Muscle of leg (tissue), 11 donors: ENCODE data around the gene PSMC6. TPM values are rescaled to one million over a fixed set of nuclear protein-coding genes. Genes with fewer than 3 reads are reported as not detected.

Experiments
- DNase-seq: peaks from one replicate; pipeline ENCODE4 v3.0.0; 2013
- H3K27ac ChIP-seq: one replicate; pipeline ENCODE4 v1.5.1; 2013; ENCODE audit warnings: mild to moderate bottlenecking, low read length, control low read depth
- H3K27me3 ChIP-seq: one replicate; pipeline ENCODE4 v1.6.1; 2013; ENCODE audit warnings: low read length; ENCODE audit not compliant: control insufficient read depth, insufficient read depth
- H3K36me3 ChIP-seq: one replicate; pipeline ENCODE4 v1.6.1; 2013; ENCODE audit warnings: low read length; ENCODE audit not compliant: control insufficient read depth, insufficient read depth
- H3K4me1 ChIP-seq: one replicate; pipeline ENCODE4 v1.6.1; 2013; ENCODE audit warnings: low read length; ENCODE audit not compliant: control insufficient read depth, insufficient read depth
- H3K4me3 ChIP-seq: one replicate; pipeline ENCODE4 v1.5.1; 2013; ENCODE audit warnings: low read length, control low read depth
- H3K9me3 ChIP-seq: replicated peaks from 2 replicates; pipeline ENCODE4 v1.6.1; 2013; ENCODE audit warnings: low read depth, low read length; ENCODE audit not compliant: control insufficient read depth
- WGBS: methylation state at CpG from one replicate; pipeline ENCODE4 v1.1.5; 2013; ENCODE audit warnings: missing lambda C conversion rate; ENCODE audit not compliant: insufficient coverage; 5-methylcytosine and 5-hydroxymethylcytosine counted together
- polyA plus RNA-seq, 8 donors: library from polyadenylated mRNA; unstranded; fragments of 120-200 nt; gene quantifications; one replicate each; pipeline versions ENCODE4 v1.2.1 to v1.2.3, GENCODE V29; 2013; ENCODE audit warnings: inconsistent platforms in 1 of 8, low replicate concordance in 1 of 8; ENCODE audit not compliant: insufficient read length in 8 of 8, insufficient read depth in 1 of 8
- total RNA-seq: library from RNA; stranded (reverse); fragments of 120-200 nt; gene quantifications from one replicate; pipeline ENCODE4 v1.2.4, GENCODE V29; 2013

PSMC6 gene
- total and polyA plus RNA-seq, 9 donors, result 81.7 to 114 (median 92.4) TPM

DNA sequence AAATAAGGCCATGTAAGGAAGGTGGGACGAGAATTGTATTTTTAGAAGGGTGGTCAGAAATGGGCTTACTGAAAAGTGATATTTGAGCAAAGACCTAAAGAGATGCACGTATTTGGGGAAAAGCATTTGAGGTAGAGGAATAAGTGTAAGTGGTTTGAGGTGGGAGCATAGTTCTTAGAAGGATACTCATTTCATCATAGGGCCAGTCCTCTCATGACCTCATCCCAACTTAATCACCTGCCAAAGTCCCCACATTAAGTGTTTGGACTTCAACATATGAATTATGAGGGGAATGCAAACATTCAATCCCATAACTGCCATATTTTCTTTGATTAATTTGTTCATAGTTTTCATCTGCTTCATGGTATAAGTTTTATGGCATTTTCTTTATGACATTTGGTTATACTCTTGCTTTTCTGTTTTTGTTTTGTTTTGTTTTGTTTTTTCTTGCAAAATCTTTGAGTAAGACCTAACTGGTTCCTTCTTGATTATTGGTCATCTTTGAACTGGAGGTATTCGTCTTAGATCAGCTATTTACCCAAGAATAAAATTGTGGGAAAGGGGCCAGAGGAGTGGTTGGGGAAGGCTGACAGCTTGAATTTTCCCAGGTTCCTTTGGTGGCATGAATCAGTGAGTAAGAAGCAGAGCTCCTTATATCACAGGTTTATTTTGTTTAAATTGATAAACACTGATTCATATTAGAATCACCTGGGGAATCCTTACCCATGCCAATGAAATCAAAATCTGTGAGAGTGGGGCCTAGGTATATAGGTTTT lies 60.2 kb downstream of the PSMC6 start:
- Histone ChIP-seq H3K36me3 (peaks cover 14% of the 10 kb centered on the region), H3K9me3 (no peaks in the 10 kb centered on the region), H3K27me3 (no peaks in the 10 kb centered on the region), H3K27ac (no peak overlapping the region), H3K4me3 (no peak overlapping the region), H3K4me1 (no peaks in the 10 kb centered on the region)
- DNase-seq, result no peak
- WGBS, result 100% methylated on average over 1 of the region's 3 CpGs

DNA sequence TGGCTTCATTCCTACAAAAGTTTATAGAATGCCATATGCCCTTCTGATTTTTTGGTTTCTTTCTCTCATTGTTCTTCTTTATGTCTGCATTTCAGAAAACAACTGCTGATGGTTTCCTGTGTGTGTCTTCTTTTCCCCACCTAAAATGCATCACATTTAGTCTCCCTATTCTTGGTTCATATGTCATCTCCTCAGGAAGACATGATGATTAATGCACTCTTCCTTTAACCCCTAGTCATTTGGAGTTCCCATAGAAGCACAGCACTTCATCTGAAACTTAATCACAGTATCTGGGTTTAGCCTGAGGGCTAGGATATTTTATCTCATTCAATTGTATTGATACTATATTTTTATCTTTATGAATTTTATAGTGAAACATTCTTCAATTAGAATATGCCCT lies 62.9 kb downstream of the PSMC6 start:
- DNase-seq, result no peak
- no peaks in the 10 kb centered on the region for H3K4me1 ChIP-seq
- H3K27me3 ChIP-seq, result no peaks in the 10 kb centered on the region
- H3K9me3 ChIP-seq, result no peaks in the 10 kb centered on the region
- H3K27ac ChIP-seq, result no peak overlapping the region
- no peak overlapping the region for H3K4me3 ChIP-seq
- H3K36me3 ChIP-seq, result peaks cover 14% of the 10 kb centered on the region

DNA sequence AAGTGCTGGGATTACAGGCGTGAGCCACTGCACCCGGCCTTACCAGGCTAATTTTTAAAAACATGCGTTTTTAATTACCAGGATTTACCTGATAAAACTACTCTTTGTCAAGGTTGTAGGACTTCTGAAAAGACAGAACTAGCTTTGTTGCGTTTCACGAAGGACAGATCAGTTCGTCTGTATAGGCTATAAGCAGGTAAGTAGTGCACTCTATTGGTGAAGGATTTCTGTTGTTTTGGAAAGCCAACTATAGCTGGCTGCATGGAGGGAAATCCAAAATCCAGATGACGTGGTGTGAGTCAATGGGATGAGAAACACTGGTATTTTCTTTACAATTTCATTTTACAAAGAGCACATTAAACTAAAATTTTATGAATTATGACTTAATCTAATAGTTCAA lies 69.8 kb downstream of the PSMC6 start:
- Histone ChIP-seq H3K27me3 (no peaks in the 10 kb centered on the region), H3K9me3 (no peaks in the 10 kb centered on the region), H3K36me3 (peaks cover 18% of the 10 kb centered on the region), H3K27ac (no peak overlapping the region), H3K4me1 (no peaks in the 10 kb centered on the region), H3K4me3 (no peak overlapping the region)
- peak; percentile 21 for DNase-seq
- 38% methylated on average over 3 of the region's 7 CpGs for WGBS

Other genes with a start within 250 kb of the PSMC6 start
- 5.8 TPM for gene TXNDC16, start 154.7 kb upstream of the PSMC6 start, total RNA-seq
- 1 to 10 TPM; 4.9 to 9.4 (median 6.7) TPM for gene TXNDC16, start 154.7 kb upstream of the PSMC6 start, polyA plus RNA-seq
- 1.8 TPM for gene GPR137C, start 154.4 kb upstream of the PSMC6 start, total RNA-seq
- gene GPR137C, start 154.4 kb upstream of the PSMC6 start, polyA plus RNA-seq, result 1 to 10 TPM; 2.7 to 4.5 (median 3.4) TPM
- gene ERO1A, start 11.6 kb upstream of the PSMC6 start, total RNA-seq, result 16.4 TPM
- 10 to 100 TPM in 7 of 8 donors, 1 to 10 TPM in 1; 9.7 to 20.3 (median 15.6) TPM for gene ERO1A, start 11.6 kb upstream of the PSMC6 start, polyA plus RNA-seq
- 9.1 TPM for gene STYX, start 23.0 kb downstream of the PSMC6 start, total RNA-seq
- gene STYX, start 23.0 kb downstream of the PSMC6 start, polyA plus RNA-seq, result 10 to 100 TPM in 7 of 8 donors, 1 to 10 TPM in 1; 9.7 to 16.6 (median 12.2) TPM
- gene GNPNAT1, start 84.4 kb downstream of the PSMC6 start, total RNA-seq, result 9.6 TPM
- gene GNPNAT1, start 84.4 kb downstream of the PSMC6 start, polyA plus RNA-seq, result 10 to 100 TPM; 12.2 to 19.4 (median 14.9) TPM
- 100 TPM for gene FERMT2, start 243.8 kb downstream of the PSMC6 start, total RNA-seq
- 100 to 1,000 TPM in 3 of 8 donors, 10 to 100 TPM in 5; 77.5 to 109 (median 89.9) TPM for gene FERMT2, start 243.8 kb downstream of the PSMC6 start, polyA plus RNA-seq